Loucy (cell line): ENCODE data around the gene KCNH1.
"Not testable (repeated sequence)": the region's sequence is repeated elsewhere in the genome, so short reads cannot be mapped to it uniquely, and the experiment has no call there.

Experiments
- H2AFZ ChIP-seq: fragments of 200-600 bp; sonication (generic); 2 replicates; pipeline ENCODE4 v1.6.0; 2016; ENCODE audit warnings: antibody characterized with exemption, mild to moderate bottlenecking, low read length, moderate library complexity
- H3F3A ChIP-seq: fragments of 200-600 bp; 2 replicates; pipeline ENCODE4 v1.6.0; 2016; ENCODE audit warnings: antibody characterized with exemption, low read depth, mild to moderate bottlenecking
- H3K27me3 ChIP-seq: fragments of 200-600 bp; sonication (generic); 2 replicates; pipeline ENCODE4 v1.6.1; 2014; ENCODE audit warnings: low read length, mild to moderate bottlenecking; ENCODE audit not compliant: insufficient read depth, poor library complexity, severe bottlenecking
- H3K36me3 ChIP-seq: fragments of 200-600 bp; sonication (generic); 2 replicates; pipeline ENCODE4 v1.6.1; 2016; ENCODE audit warnings: low read length; ENCODE audit not compliant: insufficient read depth
- H3K4me1 ChIP-seq: fragments of 200-600 bp; sonication (generic); 2 replicates; pipeline ENCODE4 v1.5.1; 2014; ENCODE audit warnings: low read length, mild to moderate bottlenecking; ENCODE audit not compliant: insufficient read depth, poor library complexity, severe bottlenecking
- H3K4me2 ChIP-seq: fragments of 200-600 bp; sonication (generic); 2 replicates; pipeline ENCODE4 v1.6.0; 2014; ENCODE audit warnings: antibody characterized with exemption, low read length, low read depth, mild to moderate bottlenecking; ENCODE audit not compliant: poor library complexity, severe bottlenecking
- H3K4me3 ChIP-seq: fragments of 200-600 bp; sonication (generic); 2 replicates; pipeline ENCODE4 v1.5.1; 2014; ENCODE audit warnings: low read length, mild to moderate bottlenecking, mixed read lengths; ENCODE audit not compliant: poor library complexity, severe bottlenecking
- H3K79me2 ChIP-seq: fragments of 200-600 bp; sonication (generic); 2 replicates; pipeline ENCODE4 v1.6.1; 2014; ENCODE audit warnings: low read length; ENCODE audit not compliant: insufficient read depth
- H3K9ac ChIP-seq: fragments of 200-600 bp; sonication (generic); 2 replicates; pipeline ENCODE4 v1.6.0; 2014; ENCODE audit warnings: mild to moderate bottlenecking, low read depth, low read length, moderate library complexity; ENCODE audit not compliant: poor library complexity, severe bottlenecking
- H3K9me2 ChIP-seq: fragments of 200-600 bp; sonication (generic); replicated peaks from 2 replicates; pipeline ENCODE4 v1.6.1; 2016; ENCODE audit warnings: low read depth, low read length, mixed read lengths
- H3K9me3 ChIP-seq: fragments of 200-600 bp; sonication (generic); 2 replicates; pipeline ENCODE4 v1.6.1; 2014; ENCODE audit warnings: mild to moderate bottlenecking, antibody characterized with exemption, low read length, low read depth; ENCODE audit not compliant: insufficient read depth
- H4K20me1 ChIP-seq: fragments of 200-600 bp; sonication (generic); 2 replicates; pipeline ENCODE4 v1.6.0; 2014; ENCODE audit warnings: antibody characterized with exemption, low read length, mild to moderate bottlenecking; ENCODE audit not compliant: insufficient read depth, poor library complexity, severe bottlenecking
- CTCF ChIP-seq: fragments of 200-600 bp; sonication (generic); conservative IDR thresholded peaks from 2 replicates; pipeline ENCODE4 v1.5.1; 2014; ENCODE audit warnings: mild to moderate bottlenecking, antibody characterized with exemption, low read length
- EZH2phosphoT487 ChIP-seq: fragments of 200-600 bp; IDR thresholded peaks from 2 replicates; pipeline ENCODE4 v1.6.1; 2018; ENCODE audit warnings: antibody characterized with exemption, mild to moderate bottlenecking, moderate library complexity, borderline replicate concordance

Gene KCNH1

GRCh38 chr1:211017075-211017718 is 116.8 kb downstream of the KCNH1 start:
- no peaks in the 10 kb centered on the region for H3K9me2 ChIP-seq
- H3K4me2 ChIP-seq, result no peak overlapping the region
- H3K36me3 ChIP-seq, result no peaks in the 10 kb centered on the region
- no peaks in the 10 kb centered on the region for H3K27me3 ChIP-seq
- H3K79me2 ChIP-seq, result no peaks in the 10 kb centered on the region
- no peak for TF ChIP-seq EZH2phosphoT487
- no peak for TF ChIP-seq CTCF
- no peak overlapping the region for H3K9ac ChIP-seq
- H3K4me3 ChIP-seq, result no peak overlapping the region
- no peak overlapping the region for H2AFZ ChIP-seq
- H3K4me1 ChIP-seq, result no peaks in the 10 kb centered on the region
- H3K9me3 ChIP-seq, result no peaks in the 10 kb centered on the region
- H3F3A ChIP-seq, result no peaks in the 10 kb centered on the region
- no peaks in the 10 kb centered on the region for H4K20me1 ChIP-seq

- Histone ChIP-seq H3K9ac (no peak overlapping the region), H3K4me1 (no peaks in the 10 kb centered on the region), H3K4me3 (no peak overlapping the region), H3F3A (no peaks in the 10 kb centered on the region), H3K79me2 (no peaks in the 10 kb centered on the region), H3K27me3 (no peaks in the 10 kb centered on the region), H3K9me3 (no peaks in the 10 kb centered on the region), H4K20me1 (no peaks in the 10 kb centered on the region), H3K4me2 (no peak overlapping the region), H3K9me2 (no peaks in the 10 kb centered on the region), H2AFZ (no peak overlapping the region), H3K36me3 (no peaks in the 10 kb centered on the region)
- TF ChIP-seq CTCF (no peak), EZH2phosphoT487 (no peak)
Measured at GRCh38 chr1:211014275-211014674, 119.7 kb downstream of the KCNH1 start.

- Histone ChIP-seq H3K9me3 (no peaks in the 10 kb centered on the region), H2AFZ (no peak overlapping the region), H3K4me3 (no peak overlapping the region), H3F3A (no peaks in the 10 kb centered on the region), H3K27me3 (no peaks in the 10 kb centered on the region), H3K36me3 (no peaks in the 10 kb centered on the region), H3K9me2 (no peaks in the 10 kb centered on the region), H3K4me2 (no peak overlapping the region), H3K4me1 (no peaks in the 10 kb centered on the region), H3K79me2 (no peaks in the 10 kb centered on the region), H4K20me1 (no peaks in the 10 kb centered on the region), H3K9ac (no peak overlapping the region)
- no peak for TF ChIP-seq EZH2phosphoT487
- no peak for TF ChIP-seq CTCF
Measured at GRCh38 chr1:211013346-211014240, 120.4 kb downstream of the KCNH1 start.

- H3K4me2 ChIP-seq, H4K20me1 ChIP-seq, H3K4me3 ChIP-seq, H3K9ac ChIP-seq, H3K27me3 ChIP-seq, H3K36me3 ChIP-seq, H3K9me3 ChIP-seq, H3F3A ChIP-seq, H3K79me2 ChIP-seq, H3K9me2 ChIP-seq, H3K4me1 ChIP-seq, H2AFZ ChIP-seq: not testable (repeated sequence)
Measured at GRCh38 chr1:211011128-211011527, 122.8 kb downstream of the KCNH1 start.
